Activated T-cell treated with anti-CD3 and anti-CD28 coated beads, Interleukin-2, amount 50 U/mL, for 1 hour (primary cell): ENCODE results near the gene PAFAH1B2.
"Not testable (repeated sequence)": the region's sequence is repeated elsewhere in the genome, so short reads cannot be mapped to it uniquely, and the experiment has no call there.

ENCODE experiments used
- DNase-seq: peaks from one replicate; pipeline ENCODE4 v3.0.0-alpha.2; 2020

Gene PAFAH1B2

DNA sequence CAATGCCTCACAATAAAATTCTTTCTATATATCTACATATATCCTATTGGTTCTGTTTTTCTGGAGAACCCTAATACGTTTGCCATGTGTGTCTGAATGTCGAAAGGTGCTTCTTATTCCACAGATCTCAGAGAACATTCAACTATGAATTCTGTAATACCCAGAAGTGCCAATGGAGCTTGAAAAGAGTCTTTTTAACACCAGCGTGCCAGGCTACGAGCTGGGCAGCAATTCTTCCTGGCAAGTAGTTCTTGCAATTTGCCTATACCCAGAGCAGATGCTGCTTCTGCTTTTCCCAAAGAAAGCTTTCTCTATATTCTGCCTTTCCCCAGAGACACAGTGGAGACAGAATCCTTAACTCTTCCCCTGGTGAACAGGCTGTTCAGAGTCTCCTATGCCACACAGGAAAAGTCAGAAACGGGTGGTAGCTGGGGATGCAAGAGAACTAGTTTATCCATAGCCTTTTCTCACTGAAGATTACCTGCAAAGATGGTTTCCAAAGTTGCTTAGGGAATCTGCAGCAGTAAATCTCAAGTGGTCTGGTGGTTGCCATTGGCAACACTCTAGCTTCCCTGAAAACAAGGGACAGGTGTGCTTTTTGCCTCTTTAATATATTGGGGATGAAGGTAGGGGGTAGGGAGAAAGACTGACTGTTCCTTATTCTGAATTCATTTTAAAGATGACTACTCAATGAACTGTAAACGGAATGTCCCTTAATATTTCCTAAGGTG, 16.8 kb upstream of the PAFAH1B2 start:
- DNase-seq, result no peak

DNA sequence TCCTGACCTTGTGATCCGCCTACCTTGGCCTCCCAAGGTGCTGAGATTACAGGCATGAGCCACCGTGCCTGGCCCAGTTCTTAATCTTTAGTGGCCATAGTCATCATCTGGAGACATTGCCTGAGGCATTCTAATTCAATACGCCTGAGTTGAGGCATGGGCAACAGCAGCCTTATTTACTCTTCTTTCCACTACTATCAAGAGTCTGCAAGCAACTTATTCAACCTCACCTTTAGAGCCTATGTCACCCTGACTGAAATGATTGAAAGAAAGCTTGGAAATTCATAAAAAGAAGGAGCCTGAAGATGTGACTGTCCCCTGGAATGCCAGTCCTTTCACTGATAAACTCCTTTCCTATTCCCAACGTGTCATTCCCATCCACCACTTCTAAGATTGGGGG, 15.8 kb upstream of the PAFAH1B2 start:
- DNase-seq, result no peak

DNA sequence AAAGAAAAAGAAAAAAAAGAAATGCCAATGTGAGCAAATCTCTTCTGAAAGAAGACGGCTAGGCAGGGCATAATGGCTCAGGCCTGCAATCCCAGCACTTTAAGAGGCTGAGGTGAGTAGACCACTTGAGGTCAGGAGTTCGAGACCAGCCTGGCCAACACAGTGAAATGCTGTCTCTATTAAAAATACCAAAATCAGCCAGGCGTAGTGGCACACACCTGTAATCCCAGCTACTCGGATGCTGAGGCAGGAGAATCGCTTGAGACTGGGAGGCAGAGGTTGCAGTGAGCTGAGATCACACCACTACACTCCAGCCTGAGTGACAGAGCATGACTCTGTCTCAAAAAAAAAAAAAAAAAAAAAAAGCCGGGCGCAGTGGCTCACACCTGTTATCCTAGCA, 13.7 kb upstream of the PAFAH1B2 start:
- not testable (repeated sequence) for DNase-seq

DNA sequence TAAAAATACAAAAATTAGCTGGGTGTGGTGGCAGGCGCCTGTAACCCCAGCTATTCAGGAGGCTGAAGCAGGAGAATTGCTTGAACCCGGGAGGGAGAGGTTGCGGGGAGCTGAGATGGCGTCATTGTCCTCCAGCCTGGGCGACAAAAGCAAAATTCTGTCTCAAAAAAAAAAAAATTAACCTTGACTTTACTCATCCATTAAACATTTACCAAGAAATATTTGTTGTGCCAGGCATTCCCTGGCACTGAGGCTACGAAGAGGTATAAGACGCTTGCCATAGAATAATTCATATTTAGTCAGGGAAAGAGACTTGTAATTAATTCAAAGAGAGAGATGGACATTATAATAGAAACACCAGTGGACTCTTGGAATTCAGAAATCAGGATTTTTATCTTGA, 13.2 kb upstream of the PAFAH1B2 start:
- no peak for DNase-seq

DNA sequence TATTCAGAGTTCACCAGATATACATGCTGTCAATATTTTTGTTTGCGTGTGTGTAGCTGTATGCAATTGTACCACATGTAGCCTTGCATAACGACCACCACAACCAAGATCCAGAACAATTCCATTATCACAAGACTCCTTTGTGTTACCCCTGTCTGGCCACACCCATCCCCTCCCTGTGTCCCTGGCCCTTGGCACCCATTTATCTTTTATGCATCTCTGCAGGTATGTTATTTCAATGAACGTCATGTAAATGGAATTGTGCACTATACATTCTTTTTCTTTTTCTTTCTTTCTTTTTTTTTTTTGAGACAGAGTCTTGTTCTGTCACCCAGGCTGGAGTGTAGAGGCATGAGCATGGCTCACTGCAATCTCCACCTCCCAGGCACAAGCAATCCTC, 9.7 kb upstream of the PAFAH1B2 start:
- DNase-seq, result no peak

DNA sequence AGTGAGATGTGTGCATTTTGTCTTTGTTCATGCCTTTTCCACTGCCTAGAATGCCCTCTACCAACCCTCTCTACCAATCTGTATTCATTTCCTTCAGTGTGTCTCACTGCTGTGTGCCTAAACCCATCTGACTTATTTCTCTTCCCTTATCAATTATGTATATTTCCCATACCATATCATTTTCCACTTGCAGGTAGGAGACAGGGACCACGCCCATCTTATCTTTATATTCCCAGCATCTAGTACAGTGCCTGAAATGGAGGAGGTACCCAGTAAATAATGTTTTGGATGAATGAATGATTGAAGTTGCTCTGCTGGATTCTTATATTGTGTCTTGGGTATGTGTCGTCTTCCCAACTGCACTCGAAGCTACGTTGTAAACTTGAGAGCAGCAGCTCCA, 9.1 kb upstream of the PAFAH1B2 start:
- DNase-seq, result not testable (repeated sequence)

DNA sequence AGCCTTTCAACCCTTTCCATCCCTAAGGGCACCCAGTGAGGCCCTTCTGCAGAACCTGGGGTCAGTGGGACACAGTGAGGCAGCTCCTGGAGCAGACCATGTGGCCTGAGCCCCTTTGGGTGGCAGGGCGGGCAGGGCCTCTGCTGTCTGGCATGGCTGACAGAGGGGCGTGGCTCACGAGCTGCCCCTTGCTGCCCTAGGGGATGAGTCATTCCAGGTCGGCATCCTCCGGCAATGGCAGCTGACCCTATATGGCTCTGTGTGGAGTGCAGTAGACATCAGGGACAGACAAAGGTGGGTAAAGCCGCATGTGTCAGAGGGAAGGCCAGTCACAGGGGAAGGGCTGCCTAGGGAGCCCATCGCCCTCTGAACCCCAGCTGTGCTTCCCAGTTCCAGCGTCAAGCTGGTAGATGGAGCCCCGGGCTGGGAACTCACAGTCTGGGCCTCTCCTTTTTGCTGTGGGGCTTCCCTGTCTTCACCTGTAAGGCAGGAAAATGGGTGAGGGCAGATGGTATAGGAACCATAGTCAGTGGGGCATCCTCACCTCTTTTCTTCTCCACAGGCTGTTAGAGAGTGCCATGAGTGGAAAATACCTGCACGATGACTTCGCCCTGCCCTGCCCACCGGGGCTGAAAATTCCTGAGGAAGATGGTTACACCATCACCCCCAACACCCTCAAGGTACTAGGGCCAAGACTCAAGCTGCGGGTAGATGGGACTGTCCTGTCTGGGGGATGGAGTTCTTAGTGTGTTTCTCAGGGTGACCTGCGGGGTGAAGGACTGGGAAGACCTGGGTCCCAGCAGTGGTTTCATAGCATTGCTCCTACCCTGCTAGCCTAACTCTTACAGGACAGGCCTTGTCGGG, 6.6 kb upstream of the PAFAH1B2 start:
- not testable (repeated sequence) for DNase-seq

DNA sequence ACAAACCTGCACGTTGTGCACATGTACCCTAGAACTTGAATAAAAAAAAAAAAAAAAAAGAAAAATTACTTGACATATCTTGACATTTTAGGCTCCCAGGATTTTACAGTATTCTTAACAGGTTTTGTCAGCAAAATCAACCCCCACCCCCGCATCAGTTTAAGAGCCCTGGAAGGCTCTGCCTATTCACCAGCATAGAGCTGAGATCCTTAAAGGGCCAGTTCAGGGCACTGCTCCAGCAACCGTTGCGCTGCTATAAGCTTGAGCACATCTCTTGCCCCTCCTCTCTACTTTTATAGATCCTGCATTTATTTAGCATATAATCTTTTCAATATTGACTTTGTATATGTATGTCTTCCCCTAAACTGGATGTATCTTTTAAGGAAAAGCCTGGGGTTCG, 697 bp upstream of the PAFAH1B2 start:
- peak; percentile 22 for DNase-seq

DNA sequence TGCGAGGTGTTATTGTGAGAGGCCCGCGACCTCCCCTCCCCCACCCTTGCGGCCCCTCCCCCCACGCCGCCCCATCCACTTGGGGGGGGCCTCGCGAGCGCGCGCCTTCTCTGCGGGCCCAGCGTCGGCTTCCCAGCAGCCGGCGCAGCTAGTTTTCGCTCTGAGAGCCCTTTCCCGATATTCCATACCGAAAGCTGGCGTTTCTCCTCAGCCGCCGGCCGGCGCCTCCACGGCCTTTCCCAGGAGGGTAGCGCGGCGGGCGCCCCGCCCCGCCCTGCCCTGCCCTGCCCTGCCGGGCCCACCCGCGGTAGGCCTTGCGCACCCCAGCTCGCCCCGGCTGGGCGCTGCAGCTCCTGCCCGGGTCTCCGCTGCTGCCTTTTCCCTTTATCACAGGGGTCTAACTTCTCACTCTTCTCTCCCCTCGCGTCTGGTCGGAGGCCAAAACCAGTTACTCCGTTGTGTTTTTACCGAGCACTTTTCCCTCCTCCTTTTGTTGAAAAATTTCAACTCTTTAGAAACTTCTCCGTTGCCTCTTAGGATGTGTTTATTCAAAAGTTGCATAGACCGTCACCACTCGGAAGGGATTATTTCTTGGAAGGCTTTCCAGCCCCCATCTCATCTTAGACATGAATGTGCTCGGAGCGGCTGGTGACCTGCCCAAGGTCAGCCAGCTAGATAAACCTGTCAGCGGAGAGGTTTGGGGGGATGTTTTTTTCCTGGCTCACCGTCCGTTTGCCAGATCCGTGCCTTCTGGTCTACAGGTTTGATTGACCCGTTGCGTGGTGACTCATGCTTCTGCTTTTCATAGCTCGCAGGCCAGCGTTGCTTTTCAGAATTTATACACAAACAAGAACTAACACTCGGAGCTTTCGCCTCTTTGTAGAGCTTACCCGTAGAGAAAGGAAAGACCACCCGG, 648 bp downstream of the PAFAH1B2 start:
- DNase-seq, result peak; percentile 31

DNA sequence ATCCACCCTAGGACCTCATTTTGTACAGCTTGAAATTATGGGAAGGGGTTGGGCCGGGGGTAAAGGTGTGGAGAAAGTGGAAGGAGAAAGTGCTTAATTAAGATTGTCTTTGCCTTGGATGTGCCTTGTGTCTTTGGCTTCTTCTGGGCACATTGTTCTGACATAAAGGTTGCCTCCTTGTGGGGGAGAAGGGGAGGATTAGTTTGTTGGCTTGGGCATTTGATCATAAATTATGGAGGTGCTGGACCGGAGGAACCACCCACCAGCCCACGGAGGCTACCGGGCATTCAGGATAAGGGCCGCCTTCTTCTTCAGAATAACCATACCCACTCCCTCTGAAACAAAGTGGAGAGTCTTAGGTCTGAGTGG, 1.3 kb downstream of the PAFAH1B2 start:
- no peak for DNase-seq

DNA sequence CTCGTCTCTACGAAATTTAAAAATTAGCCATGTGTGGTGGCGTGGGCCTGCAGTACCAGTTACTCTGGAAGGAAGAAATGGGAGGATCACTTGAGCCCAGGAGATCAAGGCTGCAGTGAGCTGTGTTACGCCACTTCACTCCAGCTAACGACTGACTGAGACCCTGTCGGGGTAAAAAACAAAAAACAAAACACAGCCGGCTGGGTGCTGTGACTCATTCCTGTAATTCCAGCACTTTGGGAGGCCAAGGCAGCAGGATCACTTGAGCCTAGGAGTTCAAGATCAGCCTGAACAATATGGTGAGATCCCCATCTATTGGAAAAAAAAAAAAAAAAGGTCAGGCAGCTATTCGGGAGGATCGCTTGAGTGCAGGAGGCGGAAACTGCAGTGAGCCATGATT, 2.4 kb downstream of the PAFAH1B2 start:
- no peak for DNase-seq

DNA sequence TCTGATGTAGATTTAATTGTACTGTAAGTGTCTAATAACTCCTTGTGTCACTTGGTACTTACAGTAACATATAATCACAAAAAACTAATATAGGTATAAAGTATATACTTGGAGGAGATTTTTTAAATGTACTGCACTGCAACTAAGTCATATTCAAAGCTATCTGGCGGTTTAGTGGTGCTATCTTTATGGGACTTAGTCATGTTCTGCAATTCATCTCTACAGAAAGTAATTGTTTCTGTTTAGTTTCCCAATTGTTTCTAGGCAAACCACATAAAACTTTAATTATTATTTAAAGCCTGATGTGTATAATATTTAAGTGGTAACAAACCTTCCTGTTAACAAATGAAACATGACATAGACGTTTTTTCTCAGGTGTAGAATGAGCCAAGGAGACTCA, 8.0 kb downstream of the PAFAH1B2 start:
- DNase-seq, result no peak

DNA sequence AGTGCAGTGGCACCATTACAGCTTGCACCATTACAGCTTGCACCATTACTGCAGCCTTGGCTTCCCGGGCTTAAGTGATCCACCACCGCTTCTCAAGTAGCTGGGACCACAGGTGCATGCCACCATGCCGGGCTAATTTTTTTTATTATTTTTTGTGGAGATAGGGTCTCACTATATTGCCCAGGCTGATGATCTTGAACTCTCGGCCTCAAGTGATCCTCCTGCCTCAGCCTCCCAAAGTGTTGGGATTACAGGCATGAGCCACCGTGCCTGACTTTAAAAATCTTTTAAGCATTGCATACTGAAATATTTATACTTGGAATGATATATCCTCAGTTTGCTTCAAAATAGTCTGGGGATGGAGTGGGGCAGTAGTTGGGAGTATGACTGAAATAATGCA, 10.4 kb downstream of the PAFAH1B2 start:
- DNase-seq, result no peak

DNA sequence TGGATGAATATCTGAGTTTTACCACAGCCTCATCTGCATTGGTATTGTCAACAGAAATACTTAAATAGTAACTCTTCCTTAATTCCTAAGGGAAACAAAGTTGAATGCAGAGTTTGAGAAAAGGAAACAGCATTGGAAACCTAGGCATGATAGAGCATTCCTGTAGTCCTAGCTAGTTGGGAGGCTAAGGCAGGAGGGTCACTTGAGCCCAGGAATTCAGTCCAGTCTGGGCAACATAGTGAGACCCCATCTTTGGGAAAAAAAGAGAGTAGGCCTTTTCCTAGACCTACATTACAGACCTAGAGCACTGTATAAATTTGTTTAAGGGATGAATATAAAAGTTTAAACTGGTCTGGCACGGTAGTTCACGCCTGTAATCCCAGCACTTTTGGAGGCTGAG, 13.4 kb downstream of the PAFAH1B2 start:
- DNase-seq, result no peak

DNA sequence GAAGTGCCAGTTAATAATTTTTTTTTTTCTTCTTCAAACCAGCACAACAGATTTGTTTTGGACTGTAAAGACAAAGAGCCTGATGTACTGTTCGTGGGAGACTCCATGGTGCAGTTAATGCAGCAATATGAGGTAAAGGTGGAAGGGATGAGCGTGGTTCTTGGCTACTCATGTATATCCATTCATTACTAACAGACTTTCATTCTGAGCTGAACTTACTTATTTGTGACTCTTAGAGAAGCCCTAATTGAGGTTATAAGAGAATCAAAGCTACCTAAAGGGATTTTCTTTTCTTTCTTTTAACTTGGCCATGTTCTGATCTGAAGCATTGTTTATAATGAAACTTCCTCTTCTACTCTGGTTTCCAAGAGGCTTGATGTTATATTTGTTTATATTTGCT, 15.8 kb downstream of the PAFAH1B2 start:
- no peak for DNase-seq

DNA sequence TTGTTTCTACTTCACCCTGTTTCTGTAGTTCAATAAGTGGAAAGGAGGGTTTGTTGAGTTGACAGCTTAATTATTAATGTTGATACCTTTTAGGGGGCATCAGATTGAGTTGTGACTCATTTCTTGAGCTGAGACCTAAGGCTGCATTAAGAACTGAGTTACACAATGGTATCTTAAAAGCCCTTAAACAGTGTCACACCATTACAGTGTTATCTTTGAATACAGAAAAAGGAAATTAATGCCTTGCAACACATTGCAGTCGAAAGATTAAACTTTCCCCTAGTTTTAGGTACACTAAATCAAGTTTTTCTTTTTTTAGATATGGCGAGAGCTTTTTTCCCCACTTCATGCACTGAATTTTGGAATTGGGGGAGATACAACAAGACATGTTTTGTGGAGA, 16.7 kb downstream of the PAFAH1B2 start:
- no peak for DNase-seq

DNA sequence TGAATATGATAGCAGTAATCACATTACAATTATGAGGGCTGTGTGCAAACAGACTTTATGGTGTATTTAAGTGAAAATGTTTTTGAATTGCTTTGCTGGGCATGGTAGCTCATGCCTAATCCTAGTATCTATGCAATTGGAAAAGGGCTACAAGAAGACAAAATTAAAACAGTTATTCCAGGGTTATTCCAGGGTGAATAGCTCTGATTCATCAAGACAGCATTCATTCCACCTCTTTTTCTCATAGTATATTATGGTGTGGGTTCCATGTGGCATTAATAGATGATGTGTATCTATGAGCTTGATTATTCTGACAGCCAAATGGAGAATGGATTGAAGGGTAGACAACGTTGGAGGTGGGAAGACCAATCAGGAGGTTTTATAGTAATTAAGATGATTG, 22.4 kb downstream of the PAFAH1B2 start:
- no peak for DNase-seq

DNA sequence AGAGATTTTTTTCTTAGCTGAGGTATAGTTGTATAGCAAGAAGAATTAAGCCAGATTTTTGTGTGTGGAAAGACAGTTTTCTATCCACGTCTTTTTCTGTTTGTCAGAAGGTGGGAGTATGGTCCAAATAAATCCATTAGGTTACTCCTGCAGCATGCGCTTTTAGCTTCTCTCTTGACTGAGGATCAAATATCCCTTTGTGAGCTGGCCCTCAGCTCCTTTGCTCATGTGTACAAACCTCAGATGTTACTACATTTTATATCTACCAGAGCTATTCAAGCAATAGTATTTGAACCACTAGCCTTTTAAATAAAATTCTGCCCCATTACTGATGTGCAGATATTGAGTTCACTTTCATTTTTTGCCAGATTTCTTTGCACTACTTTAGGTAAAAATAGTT, 25.6 kb downstream of the PAFAH1B2 start:
- DNase-seq, result no peak

DNA sequence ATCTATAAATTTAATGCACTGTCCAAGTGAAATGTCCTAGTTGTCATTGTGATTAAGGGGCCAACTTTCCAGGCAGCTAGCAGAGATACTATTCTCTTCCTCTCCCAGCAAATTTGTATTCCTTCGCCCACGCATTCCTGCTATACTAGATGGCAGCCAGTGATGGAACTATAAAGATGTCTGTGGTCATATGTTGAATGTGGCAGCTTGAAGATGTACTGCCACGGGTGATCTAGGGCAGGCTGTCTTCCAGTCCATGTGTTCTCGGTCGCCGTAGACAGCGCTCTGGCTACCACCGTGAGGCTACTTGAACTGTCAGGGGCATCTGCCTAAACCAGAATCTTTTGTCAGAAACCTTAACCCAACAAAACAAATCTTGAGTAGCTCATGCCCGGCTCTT, 26.1 kb downstream of the PAFAH1B2 start:
- no peak for DNase-seq

DNA sequence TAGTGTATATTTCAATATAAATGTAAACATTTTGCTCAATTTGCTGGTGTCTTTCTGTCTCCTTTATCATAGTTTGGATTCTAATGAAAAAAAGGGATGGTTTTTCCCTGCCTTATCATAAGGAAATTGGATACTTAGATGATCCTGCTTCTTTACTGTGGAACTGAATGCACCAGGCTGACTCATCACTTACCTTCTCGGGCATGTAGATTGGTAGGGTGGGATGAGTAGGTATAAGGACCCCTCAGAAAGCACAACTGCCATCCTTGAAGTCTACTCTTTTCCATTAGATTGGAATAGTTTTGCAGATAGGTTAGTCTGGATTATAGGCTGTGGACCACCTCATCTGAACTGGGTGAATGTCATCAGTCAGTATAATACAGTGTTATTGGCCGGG, 26.9 kb downstream of the PAFAH1B2 start:
- no peak for DNase-seq

DNA sequence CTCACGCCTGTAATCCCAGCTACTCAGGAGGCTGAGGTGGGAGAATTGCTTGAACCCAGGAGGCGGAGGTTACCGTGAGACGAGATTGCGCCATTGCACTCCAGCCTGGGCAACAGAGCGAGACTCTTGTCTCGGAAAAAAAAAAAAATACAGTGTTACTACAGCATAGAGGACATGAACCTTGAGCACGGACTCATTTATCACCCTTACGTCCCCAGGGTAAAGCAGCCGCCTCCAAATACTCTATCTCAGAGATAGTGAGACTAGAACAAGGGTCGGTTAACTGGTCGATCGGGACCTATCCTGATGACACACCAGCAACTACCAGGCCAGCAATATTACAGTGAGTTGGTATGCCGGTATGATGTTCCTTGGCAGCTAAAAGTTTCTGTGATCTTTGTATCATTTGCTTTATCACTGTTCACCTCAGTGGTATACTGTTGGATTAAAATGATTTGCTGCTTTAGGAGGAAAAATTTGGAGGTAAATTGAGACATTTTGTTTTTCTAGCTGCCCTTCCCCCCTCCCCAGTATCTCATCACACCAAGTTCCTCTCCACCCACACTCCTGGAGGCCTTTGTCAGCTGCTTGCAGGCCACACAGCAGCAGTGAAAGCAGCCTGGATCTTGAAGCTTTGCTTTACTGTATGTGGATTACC, 27.4 kb downstream of the PAFAH1B2 start:
- no peak for DNase-seq

DNA sequence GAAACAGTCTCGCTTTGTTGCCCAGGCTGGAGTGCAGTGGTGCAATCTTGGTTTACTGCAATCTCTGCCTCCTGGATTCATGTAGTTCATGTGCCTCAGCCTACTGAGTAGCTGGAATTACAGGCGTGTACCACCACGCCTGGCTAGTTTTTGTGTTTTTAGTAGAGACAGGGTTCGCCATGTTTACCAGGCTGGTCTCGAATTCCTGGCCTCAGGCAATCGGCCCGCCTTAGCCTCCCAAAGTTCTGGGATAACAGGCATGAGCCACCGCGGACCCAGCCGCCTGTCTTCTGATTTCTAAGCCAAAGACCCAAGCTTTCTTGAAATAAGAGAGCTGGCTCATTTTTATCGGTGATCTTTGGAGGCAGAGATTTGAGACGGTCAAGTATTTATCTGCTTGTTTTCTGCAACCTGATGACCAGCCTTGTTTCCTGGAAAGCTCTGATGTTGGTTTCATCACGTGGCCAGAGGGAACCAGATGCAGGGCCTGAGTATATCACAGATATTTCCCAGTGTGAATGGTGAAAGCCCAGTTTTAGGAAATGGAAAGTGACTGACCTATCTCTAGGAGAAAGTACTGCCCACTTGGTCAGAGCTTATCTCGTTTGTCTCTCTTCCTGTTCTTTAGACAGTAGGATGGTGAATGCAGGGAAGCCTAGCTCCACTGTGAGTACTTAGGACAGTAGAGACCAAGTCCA, 28.8 kb downstream of the PAFAH1B2 start:
- no peak for DNase-seq
